Gastroesophageal sphincter (tissue), 4 donors: ENCODE measurements around the gene TEX13D. TPM values are rescaled to one million over a fixed set of nuclear protein-coding genes. Genes with fewer than 3 reads are reported as not detected.
A peak's percentile ranks its signal among the peaks of the same experiment; 100 is the strongest.

ENCODE experiments used
- ATAC-seq: fragments of 150-250 bp; one replicate; pipeline ENCODE4 v1.9.1; 2016; ENCODE audit warnings: mild to moderate bottlenecking, moderate library complexity
- H3K27ac ChIP-seq, 4 donors: fragments of 200-600 bp; sonication (generic) in 3 of 4; 1 replicate in 3 of 4; 2 replicates in 1 of 4; pipeline ENCODE4 v1.5.1; 2016 to 2019
- H3K27me3 ChIP-seq: fragments of 200-600 bp; sonication (generic); one replicate; pipeline ENCODE4 v1.5.1; 2019
- H3K36me3 ChIP-seq, 2 donors: fragments of 200-600 bp; sonication (generic); one replicate each; pipeline ENCODE4 v1.5.1; 2019; ENCODE audit warnings: control low read depth in 1 of 2
- H3K4me1 ChIP-seq, 3 donors: fragments of 200-600 bp; sonication (generic); 1 replicate in 2 of 3; 2 replicates in 1 of 3; pipeline ENCODE4 v1.5.1; 2016 to 2019; ENCODE audit warnings: control low read depth in 2 of 3
- H3K4me3 ChIP-seq, 2 donors: fragments of 200-600 bp; sonication (generic); one replicate each; pipeline ENCODE4 v1.5.1; 2019; ENCODE audit warnings: mild to moderate bottlenecking in 1 of 2, moderate library complexity in 1 of 2
- H3K9me3 ChIP-seq, 3 donors: fragments of 200-600 bp; sonication (generic); one replicate each; pipeline ENCODE4 v1.5.1; 2017 to 2019; ENCODE audit warnings: control low read depth in 2 of 3
- CTCF ChIP-seq, 4 experiments: fragments of 200-600 bp in 2 of 4; fragments of 450-650 bp in 2 of 4; sonication (generic) in 1 of 4; IDR thresholded peaks; one replicate each; pipeline ENCODE4 v1.5.1; 2017 to 2019; ENCODE audit warnings: antibody characterized with exemption in 4 of 4, mild to moderate bottlenecking in 2 of 4, moderate library complexity in 2 of 4
- EP300 ChIP-seq: sonication (generic); formaldehyde crosslinking; IDR thresholded peaks from one replicate; pipeline ENCODE4 v1.6.1; 2017; ENCODE audit warnings: antibody characterized with exemption, mild to moderate bottlenecking
- POLR2A ChIP-seq, 2 donors: fragments of 450-650 bp; IDR thresholded peaks; one replicate each; pipeline ENCODE4 v1.6.1; 2017; ENCODE audit warnings: antibody characterized with exemption in 2 of 2, mild to moderate bottlenecking in 2 of 2, moderate library complexity in 1 of 2
- POLR2AphosphoS5 ChIP-seq: sonication (generic); formaldehyde crosslinking; IDR thresholded peaks from one replicate; pipeline ENCODE4 v1.6.1; 2017; ENCODE audit warnings: antibody characterized with exemption
- WGBS, 2 donors: methylation state at CpG; one replicate each; pipeline ENCODE4 v1.1.5; 2018; ENCODE audit warnings: low coverage in 1 of 2; 5-methylcytosine and 5-hydroxymethylcytosine counted together
- total RNA-seq, 4 donors: library from RNA; depleted of rRNA; stranded (reverse); fragments of >200 nt; gene quantifications; one replicate each; pipeline ENCODE4 v1.1.0, GENCODE V29; 2016

TEX13D gene
- total RNA-seq, 4 donors from 2014 or later = 0.17 to 1.2 TPM; not detected in 2

- Histone ChIP-seq H3K4me3 (no peak overlapping the region), H3K36me3 (no peaks in the 10 kb centered on the region), H3K9me3 (no peaks in the 10 kb centered on the region), H3K27ac (no peak overlapping the region), H3K4me1 (no peaks in the 10 kb centered on the region), H3K27me3 (no peaks in the 10 kb centered on the region)
- no peak for ATAC-seq
- TF ChIP-seq POLR2AphosphoS5 (no peak), POLR2A (IDR thresholded peaks at IDR 0.05) (no peak), EP300 (no peak)
- WGBS, 2 donors = 0% methylated on average over 1 of the region's 1 CpG; no CpG with 5 or more reads in 1 of the 2 donors
Observed at GRCh38 chrX:124335598-124335997, 3.1 kb downstream of the TEX13D start.

- Histone ChIP-seq H3K27me3 (no peaks in the 10 kb centered on the region), H3K27ac (no peak overlapping the region), H3K36me3 (no peaks in the 10 kb centered on the region), H3K4me1 (no peaks in the 10 kb centered on the region), H3K4me3 (no peak overlapping the region), H3K9me3 (no peaks in the 10 kb centered on the region)
- 38 to 43% methylated on average over 1 of the region's 1 CpG for WGBS, 2 donors
- no peak for ATAC-seq
- TF ChIP-seq EP300 (no peak), CTCF (IDR thresholded peaks at IDR 0.05) (no peak), POLR2A (IDR thresholded peaks at IDR 0.05) (no peak)
Observed at GRCh38 chrX:124337916-124338315, 5.5 kb downstream of the TEX13D start.

- H3K36me3 ChIP-seq = no peaks in the 10 kb centered on the region
- no peak overlapping the region for H3K27ac ChIP-seq
- 88 to 92% methylated on average over 5 to 6 of the region's 6 CpGs for WGBS, 2 donors
- ATAC-seq = no peak
- H3K27me3 ChIP-seq = no peaks in the 10 kb centered on the region
- H3K4me1 ChIP-seq = no peaks in the 10 kb centered on the region
- TF ChIP-seq POLR2AphosphoS5 = no peak
- no peak for TF ChIP-seq POLR2A (IDR thresholded peaks at IDR 0.05)
- no peak for TF ChIP-seq CTCF (IDR thresholded peaks at IDR 0.05)
- no peak overlapping the region for H3K4me3 ChIP-seq
- H3K9me3 ChIP-seq = no peaks in the 10 kb centered on the region
Observed at GRCh38 chrX:124338733-124339514, 6.5 kb downstream of the TEX13D start.

GRCh38 chrX:124341396-124342132, 9.1 kb downstream of the TEX13D start:
- Histone ChIP-seq H3K27me3 (no peaks in the 10 kb centered on the region), H3K9me3 (no peaks in the 10 kb centered on the region), H3K4me1 (no peaks in the 10 kb centered on the region), H3K4me3 (no peak overlapping the region), H3K36me3 (no peaks in the 10 kb centered on the region), H3K27ac (peak overlapping the region in 1 of 4 donors; percentile 27)
- WGBS, 2 donors = 41 to 60% methylated on average over 4 to 7 of the region's 7 CpGs
- TF ChIP-seq CTCF (IDR thresholded peaks at IDR 0.05) = no peak
- TF ChIP-seq POLR2AphosphoS5 = no peak
- TF ChIP-seq EP300 = no peak
- no peak for TF ChIP-seq POLR2A (IDR thresholded peaks at IDR 0.05)
- ATAC-seq = no peak

GRCh38 chrX:124342174-124342867, 9.9 kb downstream of the TEX13D start:
- Histone ChIP-seq H3K4me3 (no peak overlapping the region), H3K36me3 (no peaks in the 10 kb centered on the region), H3K27me3 (no peaks in the 10 kb centered on the region), H3K9me3 (no peaks in the 10 kb centered on the region), H3K27ac (peak overlapping the region in 1 of 4 donors; percentile 27), H3K4me1 (no peaks in the 10 kb centered on the region)
- WGBS, 2 donors = 62 to 68% methylated on average over 7 of the region's 7 CpGs
- TF ChIP-seq CTCF (IDR thresholded peaks at IDR 0.05) = no peak
- no peak for TF ChIP-seq POLR2A (IDR thresholded peaks at IDR 0.05)
- no peak for TF ChIP-seq EP300
- TF ChIP-seq POLR2AphosphoS5 = no peak
- no peak for ATAC-seq
